MM.1S (cell line): Measurements from ENCODE around the gene ATP11C.

Source experiments
- DNase-seq: peaks from one replicate; pipeline ENCODE4 v3.0.0-alpha.2; 2015
- H2AFZ ChIP-seq: fragments of 300-600 bp; sonication (generic); 2 replicates; pipeline ENCODE4 v1.6.0; 2016; ENCODE audit warnings: antibody characterized with exemption, low read length
- H3F3A ChIP-seq: fragments of 300-600 bp; sonication (generic); 2 replicates; pipeline ENCODE4 v1.6.1; 2016; ENCODE audit warnings: mild to moderate bottlenecking, antibody characterized with exemption, low read length, moderate library complexity, mixed read lengths; ENCODE audit not compliant: insufficient read depth
- H3K27ac ChIP-seq: fragments of 300-600 bp; sonication (generic); 2 replicates; pipeline ENCODE4 v1.5.1; 2016; ENCODE audit warnings: mild to moderate bottlenecking, low read length
- H3K27me3 ChIP-seq: fragments of 300-600 bp; sonication (generic); replicated peaks from 2 replicates; pipeline ENCODE4 v1.6.0; 2016; ENCODE audit warnings: low read length; ENCODE audit not compliant: insufficient read depth
- H3K36me3 ChIP-seq: fragments of 300-600 bp; sonication (generic); replicated peaks from 2 replicates; pipeline ENCODE4 v1.6.1; 2016; ENCODE audit warnings: mild to moderate bottlenecking, low read length, mixed read lengths; ENCODE audit not compliant: insufficient read depth
- H3K4me1 ChIP-seq: fragments of 300-600 bp; sonication (generic); 2 replicates; pipeline ENCODE4 v1.6.1; 2016; ENCODE audit warnings: low read length, mixed read lengths
- H3K4me2 ChIP-seq: fragments of 300-600 bp; sonication (generic); 2 replicates; pipeline ENCODE4 v1.6.0; 2016; ENCODE audit warnings: low read depth, low read length
- H3K4me3 ChIP-seq: fragments of 300-600 bp; sonication (generic); 2 replicates; pipeline ENCODE4 v1.5.1; 2016; ENCODE audit warnings: low read length, mixed read lengths
- H3K79me2 ChIP-seq: fragments of 300-600 bp; sonication (generic); 2 replicates; pipeline ENCODE4 v1.6.1; 2016; ENCODE audit warnings: mixed run types, low read length, mixed read lengths
- H3K9ac ChIP-seq: fragments of 300-600 bp; sonication (generic); 2 replicates; pipeline ENCODE4 v1.6.1; 2016; ENCODE audit warnings: low read length, mixed read lengths
- H3K9me2 ChIP-seq: fragments of 300-600 bp; sonication (generic); replicated peaks from 2 replicates; pipeline ENCODE4 v1.6.1; 2016; ENCODE audit warnings: mild to moderate bottlenecking, low read length, mixed read lengths; ENCODE audit not compliant: insufficient read depth
- H3K9me3 ChIP-seq: fragments of 300-600 bp; sonication (generic); replicated peaks from 2 replicates; pipeline ENCODE4 v1.6.1; 2016; ENCODE audit warnings: mild to moderate bottlenecking, low read length, mixed read lengths; ENCODE audit not compliant: insufficient read depth
- H4K20me1 ChIP-seq: fragments of 300-600 bp; sonication (generic); 2 replicates; pipeline ENCODE4 v1.6.1; 2016; ENCODE audit warnings: mild to moderate bottlenecking, low read length, moderate library complexity, mixed read lengths; ENCODE audit not compliant: insufficient read depth
- EZH2 ChIP-seq: fragments of 300-600 bp; sonication (generic); optimal IDR thresholded peaks from 2 replicates; pipeline ENCODE3; 2017; ENCODE audit warnings: low read depth, mild to moderate bottlenecking, antibody characterized with exemption, low read length, mixed read lengths
- EZH2phosphoT487 ChIP-seq: fragments of 300-600 bp; sonication (generic); IDR thresholded peaks from 2 replicates; pipeline ENCODE4 v1.6.1; 2018; ENCODE audit warnings: antibody characterized with exemption, low read length
- TF ChIP-seq, protein P1 (sequence below): fragments of 300-600 bp; sonication (generic); IDR thresholded peaks from 2 replicates; pipeline ENCODE4 v1.5.1; 2016; ENCODE audit warnings: antibody characterized with exemption, low read length, mixed read lengths

ATP11C gene

DNA sequence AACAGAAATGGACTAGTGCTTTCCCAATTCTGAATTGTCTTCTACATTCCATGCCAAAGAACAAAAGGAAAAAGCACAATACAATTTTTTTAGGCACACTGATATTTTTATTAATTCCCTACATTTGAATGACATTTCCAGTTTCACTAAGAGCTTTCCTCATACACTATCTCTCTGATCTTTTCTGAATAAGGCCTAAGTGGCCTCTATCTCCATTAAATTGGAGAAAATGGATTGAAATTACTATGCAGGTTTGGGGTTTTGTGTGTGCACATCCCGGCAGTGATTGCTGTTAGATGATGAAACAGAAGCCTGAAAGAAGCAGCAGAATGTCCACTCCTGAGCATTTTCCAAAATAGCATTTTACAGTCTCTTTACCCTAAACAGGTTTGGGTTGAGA is 104.0 kb downstream of the ATP11C start:
- no peaks in the 10 kb centered on the region for H3K9me3 ChIP-seq
- no peaks in the 10 kb centered on the region; the same call in 1 of the 2 replicates for H3F3A ChIP-seq
- TF ChIP-seq EZH2phosphoT487 = no peak
- TF ChIP-seq EZH2 = no peak
- TF ChIP-seq, protein P1, sequence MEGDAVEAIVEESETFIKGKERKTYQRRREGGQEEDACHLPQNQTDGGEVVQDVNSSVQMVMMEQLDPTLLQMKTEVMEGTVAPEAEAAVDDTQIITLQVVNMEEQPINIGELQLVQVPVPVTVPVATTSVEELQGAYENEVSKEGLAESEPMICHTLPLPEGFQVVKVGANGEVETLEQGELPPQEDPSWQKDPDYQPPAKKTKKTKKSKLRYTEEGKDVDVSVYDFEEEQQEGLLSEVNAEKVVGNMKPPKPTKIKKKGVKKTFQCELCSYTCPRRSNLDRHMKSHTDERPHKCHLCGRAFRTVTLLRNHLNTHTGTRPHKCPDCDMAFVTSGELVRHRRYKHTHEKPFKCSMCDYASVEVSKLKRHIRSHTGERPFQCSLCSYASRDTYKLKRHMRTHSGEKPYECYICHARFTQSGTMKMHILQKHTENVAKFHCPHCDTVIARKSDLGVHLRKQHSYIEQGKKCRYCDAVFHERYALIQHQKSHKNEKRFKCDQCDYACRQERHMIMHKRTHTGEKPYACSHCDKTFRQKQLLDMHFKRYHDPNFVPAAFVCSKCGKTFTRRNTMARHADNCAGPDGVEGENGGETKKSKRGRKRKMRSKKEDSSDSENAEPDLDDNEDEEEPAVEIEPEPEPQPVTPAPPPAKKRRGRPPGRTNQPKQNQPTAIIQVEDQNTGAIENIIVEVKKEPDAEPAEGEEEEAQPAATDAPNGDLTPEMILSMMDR = no peak
- H3K4me3 ChIP-seq = no peak overlapping the region
- H3K4me1 ChIP-seq = 0 out of 2 replicates have a peak, but pooled peaks cover 13% of the 10 kb centered on the region
- no peaks in the 10 kb centered on the region for H3K36me3 ChIP-seq
- H3K79me2 ChIP-seq = no peaks in the 10 kb centered on the region
- no peak overlapping the region for H2AFZ ChIP-seq
- no peaks in the 10 kb centered on the region for H3K9me2 ChIP-seq
- no peaks in the 10 kb centered on the region for H3K27me3 ChIP-seq
- no peak overlapping the region for H3K27ac ChIP-seq
- no peak overlapping the region for H3K4me2 ChIP-seq
- no peak for DNase-seq
- no peaks in the 10 kb centered on the region for H4K20me1 ChIP-seq
- no peak overlapping the region for H3K9ac ChIP-seq

DNA sequence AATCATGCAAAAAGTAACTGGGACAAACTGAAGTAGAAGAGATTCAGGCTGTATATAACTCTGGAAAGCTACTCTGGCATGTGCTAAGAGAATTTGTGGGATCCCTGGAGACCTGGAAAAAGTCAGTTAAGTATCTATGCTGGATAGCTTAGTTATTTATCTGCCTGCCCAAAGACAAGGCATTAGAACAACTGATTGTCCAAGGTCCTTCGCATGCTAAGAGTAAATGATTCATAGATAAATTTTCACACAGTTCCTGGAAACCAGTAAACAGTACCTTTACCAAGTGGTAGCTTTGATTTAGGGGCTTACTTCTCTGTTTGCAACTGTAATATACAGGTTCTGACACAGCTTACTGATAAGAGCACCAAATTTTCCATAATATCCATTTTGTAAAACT is 104.8 kb downstream of the ATP11C start:
- Histone ChIP-seq H3K79me2 (no peaks in the 10 kb centered on the region), H3K9me3 (no peaks in the 10 kb centered on the region), H3F3A (no peaks in the 10 kb centered on the region; the same call in 1 of the 2 replicates), H3K4me3 (no peak overlapping the region), H3K4me2 (no peak overlapping the region), H3K9ac (no peak overlapping the region), H4K20me1 (no peaks in the 10 kb centered on the region), H3K9me2 (no peaks in the 10 kb centered on the region), H3K36me3 (no peaks in the 10 kb centered on the region), H3K4me1 (0 out of 2 replicates have a peak, but pooled peaks cover 13% of the 10 kb centered on the region), H2AFZ (no peak overlapping the region), H3K27ac (no peak overlapping the region), H3K27me3 (no peaks in the 10 kb centered on the region)
- TF ChIP-seq, protein P1 = no peak
- no peak for TF ChIP-seq EZH2phosphoT487
- TF ChIP-seq EZH2 = no peak
- no peak for DNase-seq

DNA sequence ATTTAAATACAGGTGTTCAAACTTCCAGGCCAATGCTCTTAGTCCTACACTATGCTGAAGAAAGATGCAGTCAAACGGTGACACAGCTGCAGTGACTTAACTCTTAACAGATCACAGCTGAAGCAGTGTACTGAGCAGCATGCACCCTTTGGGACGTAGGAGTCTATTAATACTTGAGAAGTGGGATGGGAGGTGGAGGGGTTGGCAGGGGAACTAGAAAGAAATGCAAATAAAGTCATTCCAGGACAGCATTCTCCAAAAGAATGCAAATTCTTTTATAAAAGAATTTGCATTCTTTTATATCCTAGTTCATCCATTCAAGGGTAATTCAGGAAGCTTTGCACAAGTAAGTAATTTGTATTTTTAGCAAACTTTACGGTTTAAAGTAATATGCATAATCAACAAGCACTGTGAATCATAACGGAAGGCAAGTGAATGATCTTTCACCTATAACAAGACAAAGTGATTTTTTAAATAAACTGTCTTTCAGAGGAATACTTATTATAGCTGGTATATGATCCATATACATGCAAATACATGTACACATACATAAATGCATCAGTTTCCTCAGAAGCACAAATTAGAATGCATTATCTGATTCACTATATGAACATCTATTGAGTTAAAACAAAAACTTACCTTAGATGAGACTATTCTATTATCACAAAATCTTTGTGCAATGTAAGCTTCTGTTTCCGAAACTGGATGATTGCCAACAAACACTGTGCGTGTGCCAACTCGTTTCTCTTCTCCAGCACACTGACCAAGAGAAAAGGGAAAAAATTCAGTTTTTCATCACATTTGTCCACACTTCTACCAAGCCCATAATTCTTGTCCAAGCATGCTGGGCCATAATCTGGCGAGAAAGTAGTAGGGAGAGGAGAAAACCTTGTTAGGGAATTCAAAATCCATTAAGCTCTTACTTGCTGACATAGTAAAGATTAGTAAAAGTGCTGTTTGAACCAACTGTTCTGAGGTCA is 106.5 kb downstream of the ATP11C start:
- Histone ChIP-seq H3K79me2 (no peaks in the 10 kb centered on the region), H4K20me1 (no peaks in the 10 kb centered on the region), H3K36me3 (no peaks in the 10 kb centered on the region), H3K4me1 (0 out of 2 replicates have a peak, but pooled peaks cover 2% of the 10 kb centered on the region), H3K4me2 (no peak overlapping the region), H3K9me2 (no peaks in the 10 kb centered on the region), H3K27me3 (no peaks in the 10 kb centered on the region), H3K9me3 (no peaks in the 10 kb centered on the region), H3K9ac (no peak overlapping the region), H3K27ac (no peak overlapping the region), H3K4me3 (no peak overlapping the region), H2AFZ (no peak overlapping the region), H3F3A (no peaks in the 10 kb centered on the region)
- DNase-seq = no peak
- TF ChIP-seq, protein P1 = no peak
- TF ChIP-seq EZH2phosphoT487 (no peak), EZH2 (no peak)
